Upper lobe of right lung (tissue), 1 donor: Measurements from ENCODE around the gene NEMF. TPM values are rescaled to one million over a fixed set of nuclear protein-coding genes. Genes with fewer than 3 reads are reported as not detected.

Experiments
- total RNA-seq: library from RNA; stranded (reverse); fragmentation: NEBNext Ultra II Directional; extraction: Animal tissue kit (Norgen Biotek cat#: 25700); gene quantifications from one replicate; pipeline ENCODE4 v1.2.1, GENCODE V29; 2021
- donor health status: DM: no; HTN: yes; CAD: no; lungs with severe emphysema.

NEMF gene
- total RNA-seq, 1 donor from 2014 or later = 57.4 TPM

Other genes with a start within 250 kb of the NEMF start
- gene RPL36AL, start 232.2 kb downstream of the NEMF start, total RNA-seq = 157 TPM
- gene MGAT2, start 232.0 kb downstream of the NEMF start, total RNA-seq = 27.1 TPM
- gene DNAAF2, start 217.5 kb downstream of the NEMF start, total RNA-seq = 5.6 TPM
- 0.98 TPM for gene POLE2, start 164.6 kb downstream of the NEMF start, total RNA-seq
- 7.6 TPM for gene KLHDC1, start 159.7 kb downstream of the NEMF start, total RNA-seq
- 45.8 TPM for gene KLHDC2, start 84.6 kb downstream of the NEMF start, total RNA-seq
- 61.5 TPM for gene ARF6, start 40.3 kb upstream of the NEMF start, total RNA-seq